Right cardiac atrium (tissue), 5 donors: Measurements from ENCODE around the gene PODXL2. TPM values are rescaled to one million over a fixed set of nuclear protein-coding genes. Genes with fewer than 3 reads are reported as not detected.
A peak's percentile ranks its signal among the peaks of the same experiment; 100 is the strongest.

Experiments used
- ATAC-seq, 2 donors: fragments of 200-7000 bp; cut with Tn5 transposase; one replicate each; pipeline versions ENCODE4 v1.8.0 to v1.9.1; 2020; ENCODE audit warnings: moderate library complexity in 2 of 2, mild to moderate bottlenecking in 1 of 2
- DNase-seq, 3 donors: peaks; one replicate each; pipeline ENCODE4 v3.0.0-alpha.2; 2020
- H3K27ac ChIP-seq: one replicate; pipeline ENCODE4 v1.5.1; 2013; ENCODE audit warnings: mild to moderate bottlenecking, low read length, control low read depth, moderate library complexity
- H3K27me3 ChIP-seq: one replicate; pipeline ENCODE4 v1.6.1; 2013; ENCODE audit not compliant: control insufficient read depth, insufficient read depth
- H3K4me1 ChIP-seq: one replicate; pipeline ENCODE4 v1.6.1; 2013; ENCODE audit warnings: low read length; ENCODE audit not compliant: control insufficient read depth, insufficient read depth
- H3K4me3 ChIP-seq: one replicate; pipeline ENCODE4 v1.5.1; 2013; ENCODE audit warnings: low read length, control low read depth
- H3K9me3 ChIP-seq: one replicate; pipeline ENCODE4 v1.6.1; 2013; ENCODE audit warnings: low read length; ENCODE audit not compliant: control insufficient read depth
- WGBS: extraction: QIAGEN DNeasy Blood & Tissue Kit; methylation state at CpG from one replicate; pipeline ENCODE4 v1.1.7; 2013; 5-methylcytosine and 5-hydroxymethylcytosine counted together
- intact Hi-C, 4 donors: fragments of 100-400 bp; cut with DNase I; formaldehyde crosslinking; loops; one replicate each; pipeline versions ENCODE4 v1.11.0 to v1.14.0; 2022 to 2023
- microRNA-seq, 2 donors: library from miRNA; unstranded; fragments of <30 nt; microRNA quantifications; one replicate each; pipeline ENCODE4 v1.2.0, GENCODE V29; 2020 to 2021
- polyA plus RNA-seq: library from polyadenylated mRNA; stranded (reverse); fragments of 200-250 nt; gene quantifications from one replicate; pipeline ENCODE4 v1.2.3, GENCODE V29; 2013
- total RNA-seq, 4 donors: library from RNA; stranded (reverse); fragmentation: NEBNext Ultra II Directional; extraction: Animal tissue kit (Norgen Biotek cat#: 25700); gene quantifications; one replicate each; pipeline ENCODE4 v1.2.1, GENCODE V29; 2021
- donor health status: healthy with polysubstance abuse.
- donor health status: DM: no; HTN: yes; CAD: no.
- donor health status: DM: no; HTN: no; CAD: no.
- donor health status: DM: no; HTN: yes; CAD: no; lungs with severe emphysema.
- donor health status: DM: yes; HTN: yes; CAD: no.

The PODXL2 gene
- total and polyA plus RNA-seq, 5 donors: 1.5 to 3.0 (median 2.1) TPM

GRCh38 chr3:127720985-127721935 is 92.3 kb downstream of the PODXL2 start:
- intact Hi-C loops: no loop called here
- no peak overlapping the region for H3K4me3 ChIP-seq
- no peak for DNase-seq
- peaks cover 18% of the 10 kb centered on the region for H3K4me1 ChIP-seq
- WGBS: 92% methylated on average over 17 of the region's 17 CpGs
- no peaks in the 10 kb centered on the region for H3K27me3 ChIP-seq
- no peak for ATAC-seq
- no peaks in the 10 kb centered on the region for H3K9me3 ChIP-seq
- H3K27ac ChIP-seq: no peak overlapping the region

- WGBS: 40% methylated on average over 13 of the region's 13 CpGs
- no peaks in the 10 kb centered on the region for H3K27me3 ChIP-seq
- ATAC-seq (no peak), DNase-seq (peak in 1 of 3 donors; percentile 35)
- no peak overlapping the region for H3K4me3 ChIP-seq
- intact Hi-C loops: no loop called here
- peaks cover 18% of the 10 kb centered on the region for H3K4me1 ChIP-seq
- peak overlapping the region; percentile 63 for H3K27ac ChIP-seq
- no peaks in the 10 kb centered on the region for H3K9me3 ChIP-seq
Measured at GRCh38 chr3:127722091-127722784, 93.3 kb downstream of the PODXL2 start.

Small RNAs within 50 kb of the gene (microRNA-seq; reads per million reads assigned to microRNA genes)
- 0.54 to 0.84 reads per million in 2 donors for gene MIR7976

Other genes with a start within 250 kb of the PODXL2 start
- 10 to 100 TPM; 18.5 to 23.7 (median 20.1) TPM for gene TPRA1, start 38.5 kb upstream of the PODXL2 start, total RNA-seq
- gene TPRA1, start 38.5 kb upstream of the PODXL2 start, polyA plus RNA-seq: 17.9 TPM
- gene MCM2, start 30.8 kb upstream of the PODXL2 start, total RNA-seq: 1 to 10 TPM; 4.0 to 7.9 (median 6.1) TPM
- 3.2 TPM for gene MCM2, start 30.8 kb upstream of the PODXL2 start, polyA plus RNA-seq
- gene ABTB1, start 43.8 kb downstream of the PODXL2 start, total RNA-seq: 10 to 100 TPM; 20.2 to 47.1 (median 34.1) TPM
- gene ABTB1, start 43.8 kb downstream of the PODXL2 start, polyA plus RNA-seq: 38.2 TPM
- gene MGLL, start 193.3 kb downstream of the PODXL2 start, total RNA-seq: 10 to 100 TPM; 52.2 to 80.4 (median 65.3) TPM
- gene MGLL, start 193.3 kb downstream of the PODXL2 start, polyA plus RNA-seq: 64.9 TPM